ENCODE results near the gene ULBP2.
A peak's percentile ranks its signal among the peaks of the same experiment; 100 is the strongest.
"Not testable (repeated sequence)": the region's sequence is repeated elsewhere in the genome, so short reads cannot be mapped to it uniquely, and the experiment has no call there.

The ULBP2 gene

GRCh38 chr6:149951626-149952025 lies 9.8 kb downstream of the ULBP2 start:
- DNase-seq = no peak

- DNase-seq = not testable (repeated sequence)
These were observed 11.6 kb downstream of the ULBP2 start for GRCh38 chr6:149953390-149953789.

GRCh38 chr6:149953934-149954327 lies 12.1 kb downstream of the ULBP2 start:
- not testable (repeated sequence) for DNase-seq

DNA sequence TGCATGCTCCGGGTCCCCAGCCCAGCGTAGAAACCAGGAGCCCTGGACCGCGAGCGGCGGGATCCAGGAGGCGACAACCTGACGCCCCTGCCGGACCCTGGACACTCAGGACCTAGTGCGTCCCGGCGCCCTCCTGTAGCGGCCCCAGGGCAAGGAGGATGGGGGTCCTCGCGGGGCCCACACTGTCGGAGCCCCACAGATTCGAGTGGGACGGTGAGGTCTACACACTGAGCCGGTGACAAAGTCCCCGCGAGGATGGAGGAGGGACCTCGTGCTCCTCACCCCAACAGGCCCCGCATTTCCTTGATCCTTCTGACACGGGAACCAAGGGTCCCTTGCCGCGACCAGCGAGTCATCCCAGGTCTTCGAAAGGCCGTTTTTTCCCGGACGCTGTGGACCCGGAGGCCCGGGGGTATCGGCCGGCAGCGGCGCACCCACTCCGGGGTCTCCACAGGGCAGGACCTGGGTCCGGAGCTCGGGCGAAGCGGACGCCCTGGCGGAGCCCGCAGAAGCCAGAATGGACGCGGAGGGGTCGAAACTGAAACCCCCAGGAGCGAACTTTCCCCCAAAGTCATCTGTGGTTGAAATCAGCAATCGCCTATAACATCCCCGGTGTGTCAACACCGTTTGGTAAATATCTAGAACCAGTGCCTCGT lies 12.6 kb downstream of the ULBP2 start:
- DNase-seq = not testable (repeated sequence)

GRCh38 chr6:149954984-149955653 lies 13.3 kb downstream of the ULBP2 start:
- DNase-seq = not testable (repeated sequence)

- DNase-seq = not testable (repeated sequence)
These were observed 14.0 kb downstream of the ULBP2 start for GRCh38 chr6:149955654-149956317.

GRCh38 chr6:149958124-149958523 lies 16.3 kb downstream of the ULBP2 start:
- DNase-seq = not testable (repeated sequence)

DNA sequence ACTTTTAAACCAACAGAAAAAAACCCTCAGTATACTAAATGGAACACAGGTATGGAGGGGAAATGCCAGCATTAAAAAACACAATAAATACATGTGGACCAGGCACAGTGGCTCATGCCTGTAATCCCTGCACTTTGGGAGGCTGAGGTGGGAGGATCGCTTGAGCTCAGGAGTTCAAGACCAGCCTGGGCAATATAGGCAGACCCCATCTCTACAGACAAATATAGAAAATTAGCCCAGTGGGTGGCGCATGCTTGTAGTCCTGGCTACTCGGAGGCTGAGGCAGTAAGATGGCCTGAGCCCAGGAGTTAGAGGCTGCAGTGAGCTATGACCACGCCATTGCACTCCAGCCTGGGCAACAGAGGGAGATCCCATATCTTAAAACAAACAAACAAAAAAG lies 18.0 kb downstream of the ULBP2 start:
- DNase-seq = not testable (repeated sequence)

- DNase-seq = no peak
These were observed 18.7 kb downstream of the ULBP2 start for GRCh38 chr6:149960488-149960887.

DNA sequence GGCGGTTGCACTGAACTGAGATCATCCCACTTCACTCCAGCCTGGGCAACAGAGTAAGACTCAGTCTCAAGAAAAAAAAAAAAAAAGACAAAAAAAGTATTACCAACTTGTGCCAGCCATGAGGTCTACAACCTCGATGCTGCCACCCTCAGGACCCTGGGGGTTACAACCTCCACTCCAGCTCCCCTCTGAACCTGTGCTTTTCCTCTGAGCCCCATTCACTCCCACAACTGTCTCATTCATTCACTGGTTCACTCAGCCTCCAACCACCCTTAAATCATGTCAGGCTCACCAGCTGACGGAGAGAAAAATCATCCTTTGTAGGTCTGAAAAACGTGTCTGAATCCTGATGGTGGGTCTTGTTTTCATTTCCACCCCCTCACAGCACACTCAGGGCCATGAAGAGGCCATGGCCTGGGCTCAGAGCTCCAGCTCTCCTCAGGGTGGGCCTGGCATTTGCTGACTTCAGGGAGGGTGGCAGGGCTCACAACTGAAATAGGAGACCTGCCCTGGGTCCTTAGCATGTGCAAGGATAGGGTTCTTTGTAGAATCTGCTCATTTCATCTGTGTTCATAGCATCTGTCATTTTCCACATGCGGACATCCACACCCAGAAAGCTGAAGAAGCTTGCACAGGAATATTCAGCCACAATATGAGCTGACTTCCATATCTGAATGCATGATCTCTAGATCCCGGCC lies 20.1 kb downstream of the ULBP2 start:
- DNase-seq = peak; percentile 22 to 50

GRCh38 chr6:149962461-149963211 lies 20.8 kb downstream of the ULBP2 start:
- no peak for DNase-seq

GRCh38 chr6:149963212-149963461 lies 21.3 kb downstream of the ULBP2 start:
- peak; percentile 40 to 46 for DNase-seq

GRCh38 chr6:149963462-149964307 lies 21.9 kb downstream of the ULBP2 start, which contains the start of gene ULBP1:
Gene ULBP1 (plus strand): TSS chr6:149963943. CDS start chr6:149964050, 107 bp downstream.
- peak; percentile 73 to 75 for DNase-seq

DNA sequence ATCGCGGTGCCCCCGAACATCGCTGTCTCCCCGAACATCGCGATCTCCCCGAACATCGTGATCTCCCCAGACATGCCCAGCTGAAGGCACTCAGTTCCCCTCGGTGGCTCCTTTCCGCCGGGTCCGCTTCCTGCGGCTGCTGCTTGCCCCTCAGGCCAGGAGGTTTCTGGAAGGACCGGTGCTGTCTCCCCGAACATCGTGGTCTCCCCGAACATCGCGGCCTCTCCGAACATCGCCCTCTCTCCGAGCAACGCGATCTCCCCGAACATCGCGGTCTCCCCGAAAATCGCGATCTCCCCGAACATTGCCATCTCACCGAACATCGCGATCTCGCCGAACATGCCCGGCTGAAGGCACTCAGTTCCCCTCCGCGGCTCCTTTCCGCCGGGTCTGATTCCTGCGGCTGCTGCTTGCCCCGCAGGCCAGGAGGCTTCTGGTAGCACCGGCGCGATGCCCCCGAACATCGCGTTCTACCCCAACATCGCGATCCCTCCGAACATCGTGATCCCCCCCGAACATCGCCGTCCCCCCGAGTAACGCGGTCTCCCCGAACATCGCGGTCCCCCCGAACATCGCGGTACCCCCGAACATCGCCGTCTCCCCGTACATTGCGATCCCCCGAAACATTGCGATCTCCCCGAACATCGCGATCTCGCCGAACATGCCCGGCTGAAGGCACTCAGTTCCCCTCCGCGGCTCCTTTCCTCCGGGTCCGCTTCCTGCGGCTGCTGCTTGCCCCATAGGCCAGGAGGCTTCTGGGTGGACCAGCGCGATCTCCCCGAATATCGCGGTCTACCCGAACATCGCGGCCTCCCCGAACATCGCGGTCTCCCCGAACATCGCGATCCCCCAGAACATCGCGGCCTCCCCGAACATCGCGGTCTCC lies 22.7 kb downstream of the ULBP2 start:
- DNase-seq = peak in 1 of 2 experiments; percentile 19

DNA sequence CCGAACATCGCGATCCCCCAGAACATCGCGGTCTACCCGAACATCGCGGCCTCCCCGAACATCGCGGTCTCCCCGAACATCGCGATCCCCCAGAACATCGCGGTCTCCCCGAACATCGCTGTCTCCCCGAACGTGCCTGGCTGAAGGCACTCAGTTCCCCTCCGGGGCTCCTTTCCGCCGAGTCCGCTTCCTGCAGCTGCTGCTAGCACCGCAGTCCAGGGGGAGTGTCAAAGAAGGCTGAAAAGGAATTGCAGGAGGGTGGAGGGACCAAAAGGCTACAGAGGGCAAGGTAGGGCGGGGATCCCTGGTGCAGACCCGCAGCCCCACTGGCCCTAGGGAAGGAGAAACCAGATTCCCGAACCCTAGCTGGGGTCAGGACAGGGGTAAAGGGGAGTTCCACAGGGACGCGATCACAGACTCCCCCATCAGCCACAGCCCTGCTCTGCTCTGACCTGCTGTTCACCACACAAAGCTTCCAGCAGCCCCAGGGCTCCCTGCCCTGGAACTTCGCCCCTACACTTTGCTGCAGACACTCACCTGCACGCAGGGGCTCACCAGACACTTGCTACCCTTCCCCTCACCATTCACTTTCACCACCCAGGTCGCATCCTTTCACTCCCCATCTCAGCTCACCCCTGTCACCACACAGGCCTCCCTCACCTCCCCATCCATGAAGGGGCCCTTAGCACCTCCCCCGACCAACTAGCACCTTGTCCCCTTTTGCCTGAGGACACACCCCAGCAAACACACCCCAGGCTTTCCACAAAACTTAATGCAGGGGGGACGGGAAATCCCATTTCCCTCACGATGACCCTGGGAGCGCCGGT lies 23.6 kb downstream of the ULBP2 start:
- peak in 1 of 2 experiments; percentile 15 for DNase-seq

GRCh38 chr6:149966319-149966718 lies 24.5 kb downstream of the ULBP2 start:
- not testable (repeated sequence) for DNase-seq

DNA sequence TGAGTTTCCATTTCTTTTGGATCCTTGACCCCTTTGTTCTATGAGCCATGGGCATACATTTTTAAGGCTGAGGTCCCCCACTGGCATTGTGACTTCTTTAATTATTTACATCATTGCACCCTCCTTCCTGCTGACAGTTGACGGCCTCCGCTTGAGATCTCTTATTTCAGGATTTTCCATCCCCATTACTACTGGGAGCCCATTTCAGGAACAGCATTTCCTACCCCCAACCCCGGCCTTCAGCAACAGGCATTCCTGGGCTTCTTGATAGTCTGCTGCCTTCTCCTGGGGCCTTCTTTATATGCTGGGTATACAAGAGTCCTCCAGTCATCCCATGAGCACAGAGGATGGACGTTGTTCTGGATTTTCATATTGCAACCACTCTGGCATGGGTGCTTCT lies 25.8 kb downstream of the ULBP2 start:
- no peak for DNase-seq

DNA sequence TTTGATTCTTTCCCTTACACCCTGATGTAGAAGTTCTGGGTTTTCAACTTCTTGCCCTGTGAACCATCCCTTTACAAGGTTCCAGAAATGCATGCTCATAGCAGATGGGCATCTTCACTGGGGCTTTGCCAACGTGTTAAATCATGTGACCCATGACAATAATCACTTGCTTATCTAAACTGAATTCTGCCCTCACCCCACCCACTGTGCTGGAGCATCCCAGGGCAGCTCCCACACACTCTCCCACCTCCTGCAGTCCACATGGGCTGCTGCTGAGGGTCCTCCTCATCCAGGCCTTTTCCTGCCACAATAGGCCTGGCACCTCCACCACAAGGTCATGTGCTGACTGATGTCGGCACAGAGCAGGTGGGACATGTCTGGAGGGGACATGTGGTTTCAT lies 26.2 kb downstream of the ULBP2 start:
- not testable (repeated sequence) for DNase-seq

- DNase-seq = not testable (repeated sequence)
These were observed 27.1 kb downstream of the ULBP2 start for GRCh38 chr6:149968909-149969308.

GRCh38 chr6:149969635-149970034 lies 27.8 kb downstream of the ULBP2 start:
- DNase-seq = no peak

Measured in stimulated activated CD4-positive, alpha-beta T cell treated with anti-CD3 and anti-CD28 coated beads, Interleukin-4, amount 100 ng/mL, for 4 hours (primary cell).